Occipital lobe (tissue), 2 donors: Measurements from ENCODE around the gene RHBDD1. TPM values are rescaled to one million over a fixed set of nuclear protein-coding genes. Genes with fewer than 3 reads are reported as not detected.

ENCODE experiments used
- DNase-seq: peaks from one replicate; lab custom pipeline; 2025; lab: John Stamatoyannopoulos, UW
- total RNA-seq: library from RNA; depleted of rRNA; stranded (reverse); fragments of >200 nt; gene quantifications from one replicate; pipeline ENCODE4 v1.2.3, GENCODE V29; 2014

Gene RHBDD1
- total RNA-seq, 1 donor from 2014 or later = 89.4 TPM

GRCh38 chr2:226913641-226914040 lies 77.8 kb downstream of the RHBDD1 start:
- no peak for DNase-seq

GRCh38 chr2:226915846-226916360 lies 80.0 kb downstream of the RHBDD1 start:
- no peak for DNase-seq

GRCh38 chr2:226916669-226917068 lies 80.8 kb downstream of the RHBDD1 start:
- no peak for DNase-seq

GRCh38 chr2:226932443-226932842 lies 96.6 kb downstream of the RHBDD1 start:
- DNase-seq = no peak

- DNase-seq = no peak
Measured at GRCh38 chr2:226934546-226935201, 98.8 kb downstream of the RHBDD1 start.

GRCh38 chr2:226943862-226944620 lies 108.2 kb downstream of the RHBDD1 start:
- DNase-seq = no peak

GRCh38 chr2:226953206-226953605 lies 117.4 kb downstream of the RHBDD1 start:
- DNase-seq = no peak

DNA sequence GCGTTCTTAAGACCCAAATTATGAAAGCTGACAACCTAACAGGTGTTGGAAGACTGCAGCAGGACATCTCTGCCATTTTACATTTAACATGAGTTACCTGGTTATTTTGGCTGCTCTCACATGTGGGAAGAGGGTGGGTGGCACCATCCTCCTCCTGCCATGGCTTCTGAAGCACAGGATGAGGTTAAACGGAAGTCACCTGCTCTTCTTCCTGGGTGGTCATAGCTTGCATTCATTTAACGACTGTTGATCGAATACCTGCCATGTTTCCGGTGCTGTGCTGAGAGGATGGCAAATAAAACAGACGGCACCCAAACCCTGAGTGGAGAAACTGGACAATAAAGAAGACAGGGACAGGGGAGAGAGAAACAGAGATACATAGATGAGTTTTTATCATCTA lies 118.0 kb downstream of the RHBDD1 start:
- no peak for DNase-seq

DNA sequence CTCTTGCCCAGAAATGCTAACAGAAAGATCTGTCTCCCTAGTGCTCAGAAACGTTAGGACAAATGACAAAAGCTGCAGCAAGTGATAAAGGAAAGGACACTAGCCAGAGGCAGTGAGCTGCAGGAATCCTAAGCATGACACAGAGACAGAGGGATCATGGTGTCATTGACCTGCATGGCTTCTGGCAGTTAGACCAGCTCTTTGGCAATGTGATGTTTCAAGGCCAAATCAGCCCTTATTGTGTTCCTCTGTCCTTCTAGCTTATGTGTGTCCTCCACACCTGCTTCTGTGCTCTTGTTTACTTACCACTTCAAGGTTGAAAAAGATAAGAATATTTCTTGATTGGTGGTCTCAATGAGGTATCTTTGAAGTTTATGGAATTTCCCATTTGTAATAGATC lies 120.8 kb downstream of the RHBDD1 start:
- DNase-seq = no peak

- DNase-seq = no peak
Measured at GRCh38 chr2:226959418-226959817, 123.6 kb downstream of the RHBDD1 start.

GRCh38 chr2:226962176-226962773 lies 126.4 kb downstream of the RHBDD1 start:
- no peak for DNase-seq

DNA sequence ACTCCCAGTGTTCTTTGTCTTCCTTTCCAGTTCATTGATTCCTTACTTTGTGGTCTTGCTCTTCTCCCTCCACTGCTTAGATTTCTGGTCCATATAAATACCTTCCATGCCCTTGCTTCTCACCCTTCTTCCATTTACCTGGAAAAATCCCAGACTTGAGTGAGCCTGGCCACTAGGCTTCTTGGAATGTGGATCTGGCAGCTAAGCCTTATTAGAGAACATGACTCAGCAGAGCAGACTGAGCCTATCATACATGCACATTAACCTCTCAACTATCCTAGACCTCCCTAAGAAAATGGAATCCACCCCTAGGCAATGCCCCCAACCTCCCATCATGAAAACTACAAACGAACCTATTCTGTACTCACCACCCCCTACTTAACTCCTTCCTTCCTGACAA lies 127.7 kb downstream of the RHBDD1 start:
- no peak for DNase-seq

DNA sequence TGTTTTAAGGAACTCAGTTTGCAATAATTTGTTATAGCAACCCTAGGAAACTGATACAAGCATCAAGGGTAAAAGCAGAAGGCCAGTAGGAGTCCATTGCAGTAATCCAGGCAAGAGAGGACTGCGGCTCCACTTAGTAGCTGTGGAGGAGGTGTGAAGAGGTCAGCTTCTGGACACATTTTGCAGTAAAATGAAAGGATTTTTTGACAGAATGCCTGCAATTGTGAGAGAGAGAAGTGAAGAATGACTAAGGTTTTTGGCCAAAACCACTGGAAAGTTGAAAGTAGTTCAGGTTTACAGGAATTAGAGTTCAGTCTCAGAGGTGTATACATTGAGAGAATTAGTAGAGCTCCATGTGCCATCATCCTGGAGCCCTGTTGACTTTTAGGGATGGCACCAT lies 129.5 kb downstream of the RHBDD1 start:
- DNase-seq = no peak

- DNase-seq = no peak
Measured at GRCh38 chr2:226969417-226970080, 133.7 kb downstream of the RHBDD1 start.

DNA sequence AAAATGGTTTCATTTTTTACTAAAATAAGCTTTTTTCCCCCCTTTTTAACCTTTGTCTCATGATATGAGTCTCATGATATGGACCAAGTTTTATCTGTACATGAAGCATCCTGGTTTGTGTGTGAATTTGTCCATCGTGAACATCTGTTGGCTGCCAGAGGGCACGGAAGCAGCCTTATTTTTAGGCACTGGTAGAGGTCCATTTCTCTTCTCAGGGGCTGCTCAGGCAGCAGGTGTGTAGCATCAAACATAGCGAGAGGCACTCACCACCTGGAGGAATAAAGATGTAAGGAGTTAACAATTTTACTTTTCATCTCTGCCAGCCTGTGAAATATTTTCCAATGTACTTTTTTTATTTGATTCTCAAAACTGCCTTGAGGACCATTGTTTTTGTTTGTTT lies 134.5 kb downstream of the RHBDD1 start:
- no peak for DNase-seq

- no peak for DNase-seq
Measured at GRCh38 chr2:226971084-226971483, 135.2 kb downstream of the RHBDD1 start.

DNA sequence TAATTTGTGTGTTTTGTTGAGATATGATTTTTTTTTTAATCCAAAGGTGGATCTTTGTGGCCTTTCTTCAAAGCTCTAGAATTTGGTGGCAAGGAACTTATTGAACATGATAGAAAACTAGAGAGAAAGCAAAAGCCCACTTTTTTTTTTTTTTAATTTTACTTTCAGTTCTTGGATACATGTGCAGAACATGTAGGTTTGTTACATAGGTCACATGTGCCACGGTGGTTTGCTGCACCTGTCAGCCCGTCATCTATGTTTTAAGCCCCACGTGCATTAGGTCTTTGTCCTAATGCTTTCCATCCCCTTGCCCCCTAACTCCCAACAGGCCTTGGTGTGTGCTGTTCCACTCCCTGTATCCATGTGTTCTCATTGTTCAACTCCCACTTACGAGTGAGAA lies 135.9 kb downstream of the RHBDD1 start:
- no peak for DNase-seq

DNA sequence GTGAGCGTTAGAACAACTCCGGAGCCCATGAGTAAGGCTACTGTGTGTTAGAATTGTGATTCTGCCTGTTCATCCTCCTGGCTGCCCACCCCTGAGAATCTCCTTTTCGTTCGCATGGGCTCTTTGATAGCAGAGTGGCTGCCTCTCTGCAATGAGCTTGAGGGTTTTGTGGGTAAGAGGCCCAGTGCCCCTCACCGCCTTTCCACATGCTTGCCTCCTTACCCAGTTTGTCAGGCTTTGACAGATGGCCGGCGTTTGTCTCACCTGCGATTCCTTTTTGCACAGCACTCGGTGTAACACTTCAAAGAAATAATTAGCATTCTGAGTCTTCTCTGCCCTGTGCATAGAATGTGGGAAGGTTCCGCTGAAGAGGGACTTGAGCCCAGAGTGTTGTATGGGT lies 138.0 kb downstream of the RHBDD1 start:
- no peak for DNase-seq

- no peak for DNase-seq
Measured at GRCh38 chr2:226977775-226978190, 141.9 kb downstream of the RHBDD1 start.

GRCh38 chr2:226978300-226978699 lies 142.4 kb downstream of the RHBDD1 start:
- no peak for DNase-seq

DNA sequence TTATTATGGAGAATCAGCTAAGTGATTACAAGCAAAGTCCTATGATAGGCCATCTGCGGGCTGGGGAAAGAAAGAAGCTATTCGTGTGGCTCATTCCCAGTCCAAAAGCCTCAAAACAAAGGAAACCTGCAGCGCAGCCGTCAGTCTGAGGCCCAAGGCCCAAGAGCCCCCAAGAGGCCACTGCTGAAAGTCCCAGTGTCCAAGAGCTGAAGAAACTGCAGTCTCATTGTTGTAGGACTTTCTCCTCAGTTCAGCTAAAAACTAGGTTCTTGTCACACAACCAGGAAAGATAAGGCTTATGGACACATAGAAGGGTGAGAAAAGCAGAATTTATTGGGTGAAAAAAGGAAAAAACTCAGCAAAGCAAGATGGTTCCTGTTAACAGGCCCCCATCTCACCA lies 143.2 kb downstream of the RHBDD1 start:
- no peak for DNase-seq

GRCh38 chr2:226981791-226982326 lies 146.0 kb downstream of the RHBDD1 start:
- no peak for DNase-seq
